Fibroblast of lung (primary cell): ENCODE results near the gene ITM2C. TPM values are rescaled to one million over a fixed set of nuclear protein-coding genes. Genes with fewer than 3 reads are reported as not detected.

Experiments
- DNase-seq, 2 donors: peaks; one replicate each; pipeline versions ENCODE4 v3.0.0 to v3.0.0-alpha.2; 2010; ENCODE audit warnings: low read depth in 2 of 2
- H2AFZ ChIP-seq: 2 replicates; pipeline ENCODE4 v1.5.1; 2012; ENCODE audit warnings: low read length, control low read depth, inconsistent platforms
- H3K27ac ChIP-seq: 2 replicates; pipeline ENCODE4 v1.5.1; 2011; ENCODE audit warnings: low read length, control low read depth; ENCODE audit not compliant: insufficient read depth
- H3K27me3 ChIP-seq: 2 replicates; pipeline ENCODE4 v1.5.1; 2011; ENCODE audit warnings: mild to moderate bottlenecking, low read length; ENCODE audit not compliant: control insufficient read depth, insufficient read depth
- H3K36me3 ChIP-seq: 2 replicates; pipeline ENCODE4 v1.5.1; 2011; ENCODE audit warnings: low read length; ENCODE audit not compliant: control insufficient read depth, insufficient read depth
- H3K4me1 ChIP-seq: 2 replicates; pipeline ENCODE4 v1.5.1; 2011; ENCODE audit warnings: low read length; ENCODE audit not compliant: control insufficient read depth, insufficient read depth; ENCODE audit errors: extremely low read depth
- H3K4me2 ChIP-seq: 2 replicates; pipeline ENCODE4 v1.5.1; 2011; ENCODE audit warnings: low read length, control low read depth; ENCODE audit not compliant: insufficient read depth; ENCODE audit errors: extremely low read depth
- H3K4me3 ChIP-seq, 4 experiments: fragments of 200-600 bp in 1 of 4; sonication (generic) in 1 of 4; replicated peaks in 1 of 4; 2 replicates each; pipeline ENCODE4 v1.5.1; 2011 to 2016; ENCODE audit warnings: low read length in 4 of 4, low read depth in 3 of 4, mild to moderate bottlenecking in 3 of 4, control low read depth in 2 of 4, inconsistent platforms in 1 of 4, mixed read lengths in 1 of 4; ENCODE audit not compliant: insufficient read depth in 1 of 4; ENCODE audit errors: control extremely low read depth in 1 of 4
- H3K79me2 ChIP-seq: 2 replicates; pipeline ENCODE4 v1.5.1; 2012; ENCODE audit warnings: mild to moderate bottlenecking, low read length, inconsistent platforms; ENCODE audit not compliant: control insufficient read depth, insufficient read depth
- H3K9ac ChIP-seq: 2 replicates; pipeline ENCODE4 v1.5.1; 2011; ENCODE audit warnings: mild to moderate bottlenecking, low read length, control low read depth; ENCODE audit not compliant: insufficient read depth
- H3K9me3 ChIP-seq: 2 replicates; pipeline ENCODE4 v1.5.1; 2012; ENCODE audit warnings: low read depth, low read length; ENCODE audit not compliant: control insufficient read depth, insufficient read depth
- H4K20me1 ChIP-seq: 2 replicates; pipeline ENCODE4 v1.5.1; 2011; ENCODE audit warnings: low read length; ENCODE audit not compliant: control insufficient read depth, insufficient read depth; ENCODE audit errors: extremely low read depth
- CTCF ChIP-seq, 2 donors: IDR thresholded peaks in 1 of 2; conservative IDR thresholded peaks in 1 of 2; 1 replicate in 1 of 2; 2 replicates in 1 of 2; pipeline ENCODE4 v1.5.1; 2011 to 2012; ENCODE audit warnings: low read length in 2 of 2, control low read depth in 1 of 2, inconsistent platforms in 1 of 2, low read depth in 1 of 2, mild to moderate bottlenecking in 1 of 2
- EZH2 ChIP-seq: IDR thresholded peaks from 2 replicates; pipeline ENCODE4 v1.5.1; 2012; ENCODE audit warnings: low read length, control low read depth, mild to moderate bottlenecking; ENCODE audit errors: missing control alignments
- polyA plus RNA-seq, 2 donors: library from polyadenylated mRNA; depleted of rRNA in 1 of 2; stranded (reverse) in 1 of 2; unstranded in 1 of 2; fragments of >200 nt; gene quantifications; 2 replicates each; pipeline ENCODE4 v1.2.1, GENCODE V29; 2011 to 2012; ENCODE audit warnings: missing spikeins in 1 of 2
- total RNA-seq: library from RNA; depleted of rRNA; stranded (reverse); fragments of >200 nt; gene quantifications from 2 replicates; pipeline ENCODE4 v1.2.1, GENCODE V29; 2014

ITM2C gene
- total and polyA plus RNA-seq, 2 donors (not counting 1 experiment from before 2014, with no cell fraction given) = 77.3 to 236 TPM

DNA sequence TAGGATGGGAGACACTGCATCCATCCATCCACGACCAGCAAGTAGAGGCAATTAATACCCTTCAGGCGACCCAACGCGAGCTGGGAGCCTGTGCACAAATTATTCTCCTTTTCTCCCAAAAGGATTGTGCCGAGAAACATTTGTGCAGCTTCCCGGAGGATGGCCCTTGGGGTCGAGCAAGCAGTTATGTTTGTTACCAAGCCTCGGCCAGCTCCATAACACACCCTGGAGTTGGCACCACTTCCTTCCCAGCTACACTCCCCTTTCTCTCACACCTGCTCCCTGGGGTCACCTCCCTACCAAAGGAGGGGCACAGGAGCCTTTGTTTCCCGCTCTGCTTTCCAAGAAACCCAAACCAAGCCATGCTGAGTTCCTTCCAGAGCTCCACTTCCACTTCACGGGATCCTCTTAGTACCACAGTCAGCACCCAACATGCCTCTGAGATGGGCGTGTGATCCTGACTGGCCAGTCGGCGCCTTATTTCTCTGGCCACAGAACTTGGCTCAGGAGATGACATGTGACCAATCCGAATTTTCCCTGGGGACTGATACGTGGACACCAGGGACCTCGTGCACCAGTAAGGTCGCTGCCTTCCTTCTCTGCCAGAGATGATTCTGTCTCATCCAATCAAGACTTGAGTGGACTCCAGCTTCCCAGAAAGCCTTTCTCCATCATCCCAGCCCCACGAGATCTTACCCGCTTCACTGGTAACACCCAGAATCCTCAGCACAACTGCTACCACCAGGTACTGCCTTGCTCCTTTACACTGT is 31.8 kb downstream of the ITM2C start:
- Histone ChIP-seq H2AFZ (no peak overlapping the region), H3K79me2 (no peaks in the 10 kb centered on the region), H3K4me2 (no peak overlapping the region), H3K27me3 (peaks cover 22% of the 10 kb centered on the region), H3K4me3 (no peak overlapping the region), H3K27ac (no peak overlapping the region), H3K9ac (no peak overlapping the region), H3K36me3 (no peaks in the 10 kb centered on the region), H4K20me1 (no peaks in the 10 kb centered on the region), H3K9me3 (no peaks in the 10 kb centered on the region), H3K4me1 (no peaks in the 10 kb centered on the region)
- DNase-seq = no peak
- TF ChIP-seq CTCF (conservative IDR thresholded peaks at IDR 0.05 in 1 of 2, IDR thresholded peaks at IDR 0.05 in 1 of 2; ENCODE audit: low read depth in 1 of 2, low read length in 2 of 2) (no peak), EZH2 (no peak)

GRCh38 chr2:230898016-230898712 is 33.4 kb downstream of the ITM2C start:
- TF ChIP-seq EZH2 (no peak), CTCF (conservative IDR thresholded peaks at IDR 0.05 in 1 of 2, IDR thresholded peaks at IDR 0.05 in 1 of 2; ENCODE audit: low read depth in 1 of 2, low read length in 2 of 2) (no peak)
- H3K27me3 ChIP-seq = peaks cover 20% of the 10 kb centered on the region

GRCh38 chr2:230898713-230899091 is 34.0 kb downstream of the ITM2C start:
- H4K20me1 ChIP-seq = no peaks in the 10 kb centered on the region
- DNase-seq = no peak
- no peak overlapping the region for H3K27ac ChIP-seq
- H2AFZ ChIP-seq = no peak overlapping the region
- no peaks in the 10 kb centered on the region for H3K9me3 ChIP-seq
- peaks cover 20% of the 10 kb centered on the region for H3K27me3 ChIP-seq
- no peak overlapping the region for H3K9ac ChIP-seq
- no peaks in the 10 kb centered on the region for H3K4me1 ChIP-seq
- H3K79me2 ChIP-seq = no peaks in the 10 kb centered on the region
- no peak overlapping the region for H3K4me2 ChIP-seq
- TF ChIP-seq CTCF (conservative IDR thresholded peaks at IDR 0.05 in 1 of 2, IDR thresholded peaks at IDR 0.05 in 1 of 2; ENCODE audit: low read depth in 1 of 2, low read length in 2 of 2) (no peak), EZH2 (no peak)
- H3K36me3 ChIP-seq = no peaks in the 10 kb centered on the region
- H3K4me3 ChIP-seq = no peak overlapping the region

More at GRCh38 chr2:230898016-230898712, 33.4 kb downstream of the ITM2C start:
- DNase-seq = no peak
- no peaks in the 10 kb centered on the region for H3K36me3 ChIP-seq
- no peak overlapping the region for H3K4me2 ChIP-seq
- H2AFZ ChIP-seq = no peak overlapping the region
- no peak overlapping the region for H3K27ac ChIP-seq
- no peak overlapping the region for H3K9ac ChIP-seq
- no peaks in the 10 kb centered on the region for H3K4me1 ChIP-seq
- H3K9me3 ChIP-seq = no peaks in the 10 kb centered on the region
- no peak overlapping the region for H3K4me3 ChIP-seq
- H4K20me1 ChIP-seq = no peaks in the 10 kb centered on the region
- no peaks in the 10 kb centered on the region for H3K79me2 ChIP-seq
